H9 (cell line): ENCODE results near the gene PREX1. TPM values are rescaled to one million over a fixed set of nuclear protein-coding genes. Genes with fewer than 3 reads are reported as not detected.

ENCODE experiments used
- DNase-seq: peaks from one replicate; pipeline ENCODE4 v3.0.0-alpha.2; 2017
- H2AFZ ChIP-seq: one replicate; pipeline ENCODE4 v1.6.1; 2013; ENCODE audit warnings: mild to moderate bottlenecking, low read length, control low read depth, moderate library complexity
- H2AK5ac ChIP-seq: 2 replicates; pipeline ENCODE4 v1.6.1; 2013; ENCODE audit warnings: low read length, control low read depth, mixed read lengths; ENCODE audit not compliant: insufficient read length
- H2BK120ac ChIP-seq: one replicate; pipeline ENCODE4 v1.6.1; 2013; ENCODE audit warnings: low read depth, mild to moderate bottlenecking, low read length, control low read depth, inconsistent platforms; ENCODE audit not compliant: poor library complexity, severe bottlenecking
- H2BK12ac ChIP-seq: 2 replicates; pipeline ENCODE4 v1.6.1; 2013; ENCODE audit warnings: low read length, control low read depth, mixed read lengths, low read depth; ENCODE audit not compliant: insufficient read length
- H2BK15ac ChIP-seq: 2 replicates; pipeline ENCODE4 v1.6.1; 2013; ENCODE audit warnings: low read depth, low read length, control low read depth
- H2BK20ac ChIP-seq: one replicate; pipeline ENCODE4 v1.6.1; 2013; ENCODE audit warnings: low read depth, mild to moderate bottlenecking, low read length, control low read depth, inconsistent platforms; ENCODE audit not compliant: poor library complexity, severe bottlenecking
- H2BK5ac ChIP-seq: 2 replicates; pipeline ENCODE4 v1.6.1; 2013; ENCODE audit warnings: low read length, control low read depth, mixed read lengths; ENCODE audit not compliant: insufficient read length
- H3K14ac ChIP-seq: 2 replicates; pipeline ENCODE4 v1.6.1; 2013; ENCODE audit warnings: low read length, control low read depth; ENCODE audit not compliant: insufficient read depth
- H3K18ac ChIP-seq: 2 replicates; pipeline ENCODE4 v1.6.1; 2013; ENCODE audit warnings: low read depth, mild to moderate bottlenecking, mixed read lengths, low read length, control low read depth; ENCODE audit not compliant: insufficient read length
- H3K23ac ChIP-seq: 2 replicates; pipeline ENCODE4 v1.6.1; 2013; ENCODE audit warnings: low read length, control low read depth, mixed read lengths, low read depth; ENCODE audit not compliant: insufficient read length
- H3K23me2 ChIP-seq: 2 replicates; pipeline ENCODE4 v1.6.1; 2013; ENCODE audit warnings: low read depth, mild to moderate bottlenecking, mixed read lengths, low read length, control low read depth; ENCODE audit not compliant: insufficient read length, poor library complexity, severe bottlenecking
- H3K27ac ChIP-seq: 2 replicates; pipeline ENCODE4 v1.5.1; 2013; ENCODE audit warnings: low read length, control low read depth, mixed read lengths, low read depth; ENCODE audit not compliant: insufficient read length
- H3K27me3 ChIP-seq: 2 replicates; pipeline ENCODE4 v1.6.1; 2013; ENCODE audit warnings: low read length, control low read depth, inconsistent platforms; ENCODE audit not compliant: insufficient read depth
- H3K4ac ChIP-seq: 2 replicates; pipeline ENCODE4 v1.6.1; 2013; ENCODE audit warnings: low read depth, mild to moderate bottlenecking, control low read depth, inconsistent platforms, low read length, moderate library complexity
- H3K4me1 ChIP-seq: 2 replicates; pipeline ENCODE4 v1.6.1; 2013; ENCODE audit warnings: low read length, control low read depth, inconsistent platforms; ENCODE audit not compliant: insufficient read depth
- H3K4me2 ChIP-seq: 2 replicates; pipeline ENCODE4 v1.6.1; 2013; ENCODE audit warnings: low read length, control low read depth, mixed read lengths; ENCODE audit not compliant: insufficient read length, insufficient read depth
- H3K56ac ChIP-seq: 2 replicates; pipeline ENCODE4 v1.6.1; 2013; ENCODE audit warnings: low read depth, mild to moderate bottlenecking, mixed read lengths, low read length, control low read depth; ENCODE audit not compliant: insufficient read length
- H3K79me1 ChIP-seq: 2 replicates; pipeline ENCODE4 v1.6.1; 2013; ENCODE audit warnings: low read depth, mild to moderate bottlenecking, moderate library complexity, low read length, control low read depth, inconsistent platforms; ENCODE audit not compliant: insufficient read depth, poor library complexity, severe bottlenecking
- H3K79me2 ChIP-seq: 2 replicates; pipeline ENCODE4 v1.6.1; 2013; ENCODE audit warnings: low read length, control low read depth, inconsistent platforms; ENCODE audit not compliant: insufficient read depth
- H3K9ac ChIP-seq: 2 replicates; pipeline ENCODE4 v1.6.1; 2013; ENCODE audit warnings: low read length, control low read depth, mixed read lengths; ENCODE audit not compliant: insufficient read length; ENCODE audit errors: extremely low read depth
- H3K9me3 ChIP-seq: one replicate; pipeline ENCODE4 v1.6.1; 2013; ENCODE audit warnings: low read depth, low read length, inconsistent platforms; ENCODE audit not compliant: control insufficient read depth
- H3T11ph ChIP-seq: one replicate; pipeline ENCODE4 v1.6.1; 2013; ENCODE audit warnings: mild to moderate bottlenecking, low read length, control low read depth, inconsistent platforms
- H4K20me1 ChIP-seq: one replicate; pipeline ENCODE4 v1.6.1; 2013; ENCODE audit not compliant: control insufficient read depth, insufficient read length, insufficient read depth
- H4K5ac ChIP-seq: 2 replicates; pipeline ENCODE4 v1.6.1; 2013; ENCODE audit warnings: low read depth, mild to moderate bottlenecking, mixed read lengths, low read length, control low read depth; ENCODE audit not compliant: insufficient read length
- H4K8ac ChIP-seq: replicated peaks from 2 replicates; pipeline ENCODE4 v1.6.1; 2013; ENCODE audit warnings: low read length, control low read depth, mixed read lengths, low read depth; ENCODE audit not compliant: insufficient read length
- H4K91ac ChIP-seq: 2 replicates; pipeline ENCODE4 v1.6.1; 2013; ENCODE audit warnings: low read depth, mild to moderate bottlenecking, moderate library complexity, mixed read lengths, low read length, control low read depth; ENCODE audit not compliant: insufficient read length
- H3K27ac Mint-ChIP-seq, 3 experiments: 2 replicates in 2 of 3; 3 replicates in 1 of 3; pipeline ENCODE4 v1.8.0; 2020 to 2021; ENCODE audit warnings: mixed read lengths in 3 of 3, mild to moderate bottlenecking in 1 of 3, moderate library complexity in 1 of 3
- H3K27me3 Mint-ChIP-seq: 2 replicates; pipeline ENCODE4 v1.8.0; 2021; ENCODE audit warnings: low read depth, mild to moderate bottlenecking, moderate library complexity, mixed read lengths
- H3K36me3 Mint-ChIP-seq, 3 experiments: 2 replicates in 2 of 3; 3 replicates in 1 of 3; pipeline ENCODE4 v1.8.0; 2020 to 2021; ENCODE audit warnings: low read depth in 3 of 3, mixed read lengths in 3 of 3; ENCODE audit not compliant: insufficient read depth in 1 of 3
- H3K4me1 Mint-ChIP-seq, 2 experiments: 2 replicates each; pipeline ENCODE4 v1.8.0; 2020; ENCODE audit warnings: mixed read lengths in 2 of 2
- H3K4me3 Mint-ChIP-seq, 2 experiments: 2 replicates in 1 of 2; 3 replicates in 1 of 2; pipeline ENCODE4 v1.8.0; 2020 to 2021; ENCODE audit warnings: mild to moderate bottlenecking in 2 of 2, mixed read lengths in 2 of 2, moderate library complexity in 1 of 2
- H3K9me3 Mint-ChIP-seq, 2 experiments: 2 replicates in 1 of 2; 3 replicates in 1 of 2; pipeline ENCODE4 v1.8.0; 2020; ENCODE audit warnings: mild to moderate bottlenecking in 2 of 2, mixed read lengths in 2 of 2, moderate library complexity in 1 of 2
- CTCF ChIP-seq: fragments of 200-600 bp; sonication (generic); conservative IDR thresholded peaks from 3 replicates; pipeline ENCODE4 v1.8.0; 2021; ENCODE audit warnings: antibody characterized with exemption, mild to moderate bottlenecking
- WGBS: extraction: QIAGEN DNeasy Blood & Tissue Kit; methylation state at CpG from one replicate; pipeline ENCODE4 v1.1.7; 2013; ENCODE audit warnings: missing lambda C conversion rate, low lambda C conversion rate, mixed read lengths; ENCODE audit not compliant: insufficient read length; ENCODE audit errors: extremely low coverage; 5-methylcytosine and 5-hydroxymethylcytosine counted together
- total RNA-seq: library from RNA; stranded (reverse); gene quantifications from 2 replicates; pipeline ENCODE4 v1.2.1, GENCODE V29; 2021

Gene PREX1
- total RNA-seq, 1 experiment from 2014 or later = 6.6 TPM

- H3K9me3 ChIP-seq = no peaks in the 10 kb centered on the region
- no peak for TF ChIP-seq CTCF
- Mint-ChIP-seq H3K4me3 (no peak overlapping the region), H3K27ac (no peak overlapping the region), H3K9me3 (no peaks in the 10 kb centered on the region), H3K36me3 (peaks cover 0 to 5% (median 2%) of the 10 kb centered on the region in 3 experiments; a peak in 2 of 7 replicates), H3K27me3 (no peaks in the 10 kb centered on the region), H3K4me1 (peaks cover 13 to 23% of the 10 kb centered on the region in 2 experiments)
- DNase-seq = no peak
- H3K23ac ChIP-seq = no peak overlapping the region
- H4K91ac ChIP-seq = no peak overlapping the region
- no peak overlapping the region for H2BK12ac ChIP-seq
- H2AFZ ChIP-seq = no peak overlapping the region
- no peak overlapping the region for H3K4me2 ChIP-seq
- no peak overlapping the region for H2BK20ac ChIP-seq
- H3K14ac ChIP-seq = no peak overlapping the region
- H4K20me1 ChIP-seq = no peaks in the 10 kb centered on the region
- no peak overlapping the region for H3T11ph ChIP-seq
- no peaks in the 10 kb centered on the region for H3K23me2 ChIP-seq
- no CpG with 5 or more reads among the region's 18 CpGs for WGBS
- no peak overlapping the region for H3K18ac ChIP-seq
- no peak overlapping the region for H3K56ac ChIP-seq
- no peak overlapping the region for H3K27ac ChIP-seq
- H3K4ac ChIP-seq = no peak overlapping the region
- H4K5ac ChIP-seq = no peak overlapping the region
- no peak overlapping the region for H2BK15ac ChIP-seq
- H3K79me2 ChIP-seq = no peaks in the 10 kb centered on the region
- no peak overlapping the region for H2BK120ac ChIP-seq
- H3K4me1 ChIP-seq = peaks cover 2% of the 10 kb centered on the region; the same call in 1 of the 2 replicates
- no peak overlapping the region for H2BK5ac ChIP-seq
- no peak overlapping the region for H2AK5ac ChIP-seq
- H3K27me3 ChIP-seq = no peaks in the 10 kb centered on the region
- H4K8ac ChIP-seq = no peak overlapping the region
- no peaks in the 10 kb centered on the region for H3K79me1 ChIP-seq
- no peak overlapping the region for H3K9ac ChIP-seq
Observed at GRCh38 chr20:48690888-48691287, 136.9 kb downstream of the PREX1 start.
